Measurements from ENCODE around the gene ZFP36L1.

ZFP36L1 gene

GRCh38 chr14:68738559-68738958 lies 54.3 kb downstream of the ZFP36L1 start:
- no peak for DNase-seq (ENCODE audit: low spot score)
